KMS-11 (cell line): ENCODE results near the gene CPSF6.
"Not testable (repeated sequence)": the region's sequence is repeated elsewhere in the genome, so short reads cannot be mapped to it uniquely, and the experiment has no call there.

Experiments used
- H2AFZ ChIP-seq: fragments of 200-600 bp; sonication (generic); 2 replicates; pipeline ENCODE4 v1.6.1; 2016; ENCODE audit warnings: antibody characterized with exemption, mixed run types, low read depth
- H3K27ac ChIP-seq: fragments of 200-600 bp; sonication (generic); 2 replicates; pipeline ENCODE4 v1.6.1; 2016; ENCODE audit warnings: mild to moderate bottlenecking, mixed run types
- H3K27me3 ChIP-seq: fragments of 200-600 bp; sonication (generic); 2 replicates; pipeline ENCODE4 v1.6.1; 2017; ENCODE audit warnings: mild to moderate bottlenecking, low read depth, mixed run types, moderate library complexity; ENCODE audit not compliant: insufficient read depth
- H3K36me3 ChIP-seq: fragments of 200-600 bp; sonication (generic); 2 replicates; pipeline ENCODE4 v1.6.1; 2017; ENCODE audit warnings: mild to moderate bottlenecking, mixed run types; ENCODE audit not compliant: insufficient read depth
- H3K4me1 ChIP-seq: fragments of 200-600 bp; sonication (generic); 2 replicates; pipeline ENCODE4 v1.6.1; 2016; ENCODE audit warnings: mild to moderate bottlenecking, low read depth, mixed run types; ENCODE audit not compliant: poor library complexity, severe bottlenecking
- H3K4me2 ChIP-seq: fragments of 200-600 bp; sonication (generic); 2 replicates; pipeline ENCODE4 v1.7.0; 2016; ENCODE audit warnings: mild to moderate bottlenecking, mixed run types
- H3K4me3 ChIP-seq: fragments of 200-600 bp; sonication (generic); IDR thresholded peaks from 2 replicates; pipeline ENCODE4 v1.6.1; 2017; ENCODE audit warnings: low read depth, low read length, mixed read lengths; ENCODE audit not compliant: insufficient read depth
- H3K79me2 ChIP-seq: fragments of 200-600 bp; sonication (generic); 2 replicates; pipeline ENCODE4 v1.6.1; 2016; ENCODE audit warnings: low read depth, mixed run types; ENCODE audit not compliant: insufficient read depth
- H3K9ac ChIP-seq: fragments of 200-600 bp; sonication (generic); 2 replicates; pipeline ENCODE4 v1.6.1; 2016; ENCODE audit warnings: mild to moderate bottlenecking, mixed run types
- H4K20me1 ChIP-seq: fragments of 200-600 bp; sonication (generic); 2 replicates; pipeline ENCODE4 v1.6.1; 2016; ENCODE audit warnings: mild to moderate bottlenecking, mixed run types; ENCODE audit not compliant: insufficient read depth
- CTCF ChIP-seq: fragments of 200-600 bp; sonication (generic); conservative IDR thresholded peaks from 2 replicates; pipeline ENCODE4 v1.6.1; 2017; ENCODE audit warnings: low read depth, mild to moderate bottlenecking, antibody characterized with exemption, low read length, moderate library complexity, mixed read lengths

CPSF6 gene

GRCh38 chr12:69265205-69265604 lies 25.8 kb downstream of the CPSF6 start:
- no peaks in the 10 kb centered on the region for H3K27me3 ChIP-seq
- no peak for TF ChIP-seq CTCF
- peaks cover 35% of the 10 kb centered on the region for H3K36me3 ChIP-seq
- H2AFZ ChIP-seq, result no peak overlapping the region
- H4K20me1 ChIP-seq, result no peaks in the 10 kb centered on the region
- no peak overlapping the region for H3K4me3 ChIP-seq
- H3K4me2 ChIP-seq, result no peak overlapping the region
- no peak overlapping the region for H3K9ac ChIP-seq
- no peaks in the 10 kb centered on the region for H3K4me1 ChIP-seq
- H3K79me2 ChIP-seq, result no peaks in the 10 kb centered on the region
- no peak overlapping the region for H3K27ac ChIP-seq

GRCh38 chr12:69265633-69266032 lies 26.3 kb downstream of the CPSF6 start:
- peaks cover 35% of the 10 kb centered on the region for H3K36me3 ChIP-seq
- H3K4me3 ChIP-seq, H3K27ac ChIP-seq, H4K20me1 ChIP-seq, H2AFZ ChIP-seq, H3K79me2 ChIP-seq, H3K9ac ChIP-seq, H3K4me2 ChIP-seq, H3K27me3 ChIP-seq, H3K4me1 ChIP-seq: not testable (repeated sequence)

DNA sequence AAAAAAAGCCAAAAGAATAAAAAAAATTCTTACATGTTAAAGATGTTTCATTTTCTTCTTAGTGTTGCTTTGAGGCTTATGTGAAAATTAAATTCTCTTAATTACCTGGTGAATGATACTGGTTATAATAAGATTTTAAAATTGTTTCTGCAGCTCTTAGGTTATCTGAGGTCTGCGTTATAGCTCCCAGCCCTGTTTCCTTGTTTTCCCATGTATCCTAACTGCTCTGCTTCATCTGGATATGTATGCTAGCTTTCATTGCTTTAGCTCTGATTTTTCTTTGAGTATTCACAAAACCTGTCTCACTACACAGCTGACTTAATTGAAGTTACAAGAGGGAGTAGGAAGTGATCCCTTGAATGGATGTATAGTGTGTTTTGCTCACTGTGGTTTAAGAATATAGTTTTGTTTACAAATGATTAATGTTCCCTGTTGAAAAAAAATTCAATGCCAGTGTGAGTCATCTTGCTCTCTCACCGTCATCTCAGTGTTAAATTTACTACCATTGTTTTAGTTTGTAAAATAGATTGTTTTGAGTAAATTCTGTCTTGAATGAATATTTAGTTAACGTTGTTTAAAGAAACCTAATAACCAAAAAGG lies 26.8 kb downstream of the CPSF6 start:
- H3K79me2 ChIP-seq, result no peaks in the 10 kb centered on the region
- H3K4me2 ChIP-seq, result no peak overlapping the region
- H3K4me3 ChIP-seq, result no peak overlapping the region

GRCh38 chr12:69269736-69270135 lies 30.4 kb downstream of the CPSF6 start:
- Histone ChIP-seq H3K4me2 (no peak overlapping the region), H4K20me1 (no peaks in the 10 kb centered on the region), H2AFZ (no peak overlapping the region), H3K4me1 (no peaks in the 10 kb centered on the region), H3K9ac (no peak overlapping the region), H3K79me2 (no peaks in the 10 kb centered on the region), H3K27ac (no peak overlapping the region), H3K36me3 (peaks cover 11% of the 10 kb centered on the region; the same call in 1 of the 2 replicates), H3K4me3 (no peak overlapping the region), H3K27me3 (no peaks in the 10 kb centered on the region)
- TF ChIP-seq CTCF, result no peak

More for the DNA sequence above, 26.8 kb downstream of the CPSF6 start:
- Histone ChIP-seq H3K36me3 (peaks cover 30% of the 10 kb centered on the region), H3K4me1 (no peaks in the 10 kb centered on the region), H3K9ac (no peak overlapping the region), H2AFZ (no peak overlapping the region), H3K27ac (no peak overlapping the region), H3K27me3 (no peaks in the 10 kb centered on the region), H4K20me1 (no peaks in the 10 kb centered on the region)
- TF ChIP-seq CTCF, result no peak

DNA sequence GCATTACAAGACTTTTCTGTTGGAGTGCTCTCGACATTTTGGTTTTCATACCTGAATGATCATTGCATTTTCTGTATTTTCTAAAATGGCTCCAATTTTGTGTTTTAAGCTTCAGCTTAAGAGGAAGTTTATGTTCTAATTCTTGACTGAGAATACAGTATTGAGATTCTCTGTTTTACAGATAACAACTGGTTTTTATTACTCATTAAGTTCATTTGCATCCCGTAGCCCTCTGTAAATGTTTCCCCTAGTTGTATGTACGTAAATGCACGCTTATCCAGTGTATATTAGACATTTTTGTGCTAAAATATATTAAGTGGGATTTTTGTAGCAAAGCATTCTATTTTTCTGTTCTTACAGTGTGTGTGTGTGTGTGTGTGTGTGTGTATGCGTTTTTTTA lies 33.1 kb downstream of the CPSF6 start:
- no peaks in the 10 kb centered on the region for H3K27me3 ChIP-seq
- H4K20me1 ChIP-seq, result no peaks in the 10 kb centered on the region
- no peak overlapping the region for H3K4me3 ChIP-seq
- H3K36me3 ChIP-seq, result 0 out of 2 replicates have a peak, but pooled peaks cover 8% of the 10 kb centered on the region
- no peak overlapping the region for H3K4me2 ChIP-seq
- no peak overlapping the region for H3K9ac ChIP-seq
- TF ChIP-seq CTCF, result no peak
- peaks cover 5% of the 10 kb centered on the region for H3K4me1 ChIP-seq
- H2AFZ ChIP-seq, result no peak overlapping the region
- no peak overlapping the region for H3K27ac ChIP-seq
- H3K79me2 ChIP-seq, result no peaks in the 10 kb centered on the region
